Heart left ventricle (tissue), 13 donors: ENCODE results near the gene KDM5B.

Experiments used
- CTCF ChIP-seq, 12 donors: fragments of 200-600 bp; sonication (generic) in 4 of 12; IDR thresholded peaks; one replicate each; pipeline versions ENCODE4 v1.5.0 to v1.8.0; 2018 to 2022; ENCODE audit warnings: antibody characterized with exemption in 12 of 12, mild to moderate bottlenecking in 5 of 12
- POLR2A ChIP-seq, 2 donors: fragments of 450-650 bp; IDR thresholded peaks; one replicate each; pipeline ENCODE4 v1.6.1; 2017; ENCODE audit warnings: antibody characterized with exemption in 2 of 2, mild to moderate bottlenecking in 2 of 2, moderate library complexity in 2 of 2
- donor health status: ischemic (EF 13 %, LVEDD 7.1; RV severe dilation, severe dysfunction).
- donor health status: DM: no; HTN: yes; CAD: no.
- donor health status: DM: no; HTN: no; CAD: no.
- donor health status: ischemic (EF 25% LVEDD 6.9; RV normal size, moderate dysfunction).
- donor health status: ischemic (EF 25% LVEDD 5.7; RV mildly dilated, moderate dysfunction).
- donor health status: ischemic (EF 35%, LVEDD 5.7; RV mildly dilated, moderate dysfunction).
- donor health status: nonischemic (EF 11% LVEDD 7.7; RV severe dilation, severe dysfunction).
- donor health status: DM: yes; HTN: yes; CAD: no.
- donor health status: PGD.
- donor health status: ischemic (EF 29% LVEDD 5.4; RV normal size, mild dysfunction).
- donor health status: nonischemic (EF 23%, LVEDD 6.1; RV moderate dilation, normal function).

- TF ChIP-seq CTCF (IDR thresholded peaks at IDR 0.05) (no peak), POLR2A (IDR thresholded peaks at IDR 0.05) (no peak)
These were observed 6.2 kb downstream of the KDM5B start for GRCh38 chr1:202802034-202802433.
